ENCODE data around the gene ARPC1B.

DNA sequence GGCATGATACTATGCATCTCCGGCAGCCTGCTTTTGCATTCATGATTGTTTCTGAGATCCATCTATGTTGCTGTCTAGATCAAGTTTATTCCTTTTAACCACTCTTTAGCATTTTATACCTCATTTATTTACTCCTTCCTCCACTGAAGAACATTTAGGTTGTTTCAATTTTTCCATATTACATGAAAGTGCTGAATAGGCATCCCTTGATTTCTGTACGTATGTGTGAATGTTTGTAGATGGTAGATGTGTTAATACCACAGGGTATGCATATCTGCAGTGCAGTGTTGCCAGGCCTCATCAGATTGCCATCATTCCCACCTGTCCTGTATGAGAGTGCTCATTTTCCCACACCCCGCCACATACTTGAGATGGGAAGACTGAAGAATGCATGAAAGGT is 34.9 kb upstream of the ARPC1B start:
- TF ChIP-seq POLR2AphosphoS5 (IDR thresholded peaks at IDR 0.05; ENCODE audit: low read depth) (no peak), EZH2 (IDR thresholded peaks at IDR 0.05; ENCODE audit: low read depth, unreplicated experiment) (no peak), EZH2phosphoT487 (IDR thresholded peaks at IDR 0.05; ENCODE audit: unreplicated experiment) (no peak)
- TF ChIP-seq, protein P1, sequence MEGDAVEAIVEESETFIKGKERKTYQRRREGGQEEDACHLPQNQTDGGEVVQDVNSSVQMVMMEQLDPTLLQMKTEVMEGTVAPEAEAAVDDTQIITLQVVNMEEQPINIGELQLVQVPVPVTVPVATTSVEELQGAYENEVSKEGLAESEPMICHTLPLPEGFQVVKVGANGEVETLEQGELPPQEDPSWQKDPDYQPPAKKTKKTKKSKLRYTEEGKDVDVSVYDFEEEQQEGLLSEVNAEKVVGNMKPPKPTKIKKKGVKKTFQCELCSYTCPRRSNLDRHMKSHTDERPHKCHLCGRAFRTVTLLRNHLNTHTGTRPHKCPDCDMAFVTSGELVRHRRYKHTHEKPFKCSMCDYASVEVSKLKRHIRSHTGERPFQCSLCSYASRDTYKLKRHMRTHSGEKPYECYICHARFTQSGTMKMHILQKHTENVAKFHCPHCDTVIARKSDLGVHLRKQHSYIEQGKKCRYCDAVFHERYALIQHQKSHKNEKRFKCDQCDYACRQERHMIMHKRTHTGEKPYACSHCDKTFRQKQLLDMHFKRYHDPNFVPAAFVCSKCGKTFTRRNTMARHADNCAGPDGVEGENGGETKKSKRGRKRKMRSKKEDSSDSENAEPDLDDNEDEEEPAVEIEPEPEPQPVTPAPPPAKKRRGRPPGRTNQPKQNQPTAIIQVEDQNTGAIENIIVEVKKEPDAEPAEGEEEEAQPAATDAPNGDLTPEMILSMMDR (conservative IDR thresholded peaks at IDR 0.05; ENCODE audit: low read depth in 2 of 2) = no peak

Measured in GM23338 (cell line).